ENCODE measurements around the gene OTUB2.

Gene OTUB2

GRCh38 chr14:94021416-94022157 lies 4.6 kb upstream of the OTUB2 start:
- TF ChIP-seq EZH2phosphoT487 (IDR thresholded peaks at IDR 0.05; ENCODE audit: borderline replicate concordance, low read length) (no peak), CTCF (IDR thresholded peaks at IDR 0.05; ENCODE audit: low read depth, low read length, poor library complexity, severe bottlenecking) (no peak)
- Histone ChIP-seq H3K27me3 (ENCODE audit: control insufficient read depth, low read length) (peaks cover 30% of the 10 kb centered on the region), H3F3A (ENCODE audit: control insufficient read depth, insufficient read depth) (no peaks in the 10 kb centered on the region), H3K27ac (ENCODE audit: low read depth, low read length) (no peak overlapping the region), H3K79me2 (ENCODE audit: control insufficient read depth, low read length) (no peaks in the 10 kb centered on the region), H3K36me3 (ENCODE audit: control insufficient read depth, low read length) (no peaks in the 10 kb centered on the region), H3K9me3 (ENCODE audit: control insufficient read depth, insufficient read depth, low read length) (no peaks in the 10 kb centered on the region), H3K4me3 (ENCODE audit: low read length) (no peak overlapping the region), H4K20me1 (ENCODE audit: control insufficient read depth, insufficient read depth, low read depth, low read length) (no peaks in the 10 kb centered on the region), H3K4me2 (ENCODE audit: low read length) (no peak overlapping the region), H3K9me2 (replicated peaks; ENCODE audit: control insufficient read depth, low read length) (no peaks in the 10 kb centered on the region), H3K4me1 (ENCODE audit: control insufficient read depth, low read length) (peaks cover 5% of the 10 kb centered on the region; the same call in 1 of the 2 replicates)

GRCh38 chr14:94022532-94023411 lies 3.4 kb upstream of the OTUB2 start:
- H3K27me3 ChIP-seq (ENCODE audit: control insufficient read depth, low read length) = peaks cover 25% of the 10 kb centered on the region
- H3K4me3 ChIP-seq (ENCODE audit: low read length) = no peak overlapping the region
- H3K4me1 ChIP-seq (ENCODE audit: control insufficient read depth, low read length) = peaks cover 8% of the 10 kb centered on the region; the same call in 1 of the 2 replicates
- no peaks in the 10 kb centered on the region for H3K9me3 ChIP-seq (ENCODE audit: control insufficient read depth, insufficient read depth, low read length)
- H3K9me2 ChIP-seq (replicated peaks; ENCODE audit: control insufficient read depth, low read length) = no peaks in the 10 kb centered on the region
- H4K20me1 ChIP-seq (ENCODE audit: control insufficient read depth, insufficient read depth, low read depth, low read length) = no peaks in the 10 kb centered on the region
- H3K36me3 ChIP-seq (ENCODE audit: control insufficient read depth, low read length) = no peaks in the 10 kb centered on the region
- TF ChIP-seq CTCF (IDR thresholded peaks at IDR 0.05; ENCODE audit: low read depth, low read length, poor library complexity, severe bottlenecking) = no peak
- no peak for TF ChIP-seq EZH2phosphoT487 (IDR thresholded peaks at IDR 0.05; ENCODE audit: borderline replicate concordance, low read length)
- H3K27ac ChIP-seq (ENCODE audit: low read depth, low read length) = no peak overlapping the region
- no peaks in the 10 kb centered on the region for H3F3A ChIP-seq (ENCODE audit: control insufficient read depth, insufficient read depth)
- H3K4me2 ChIP-seq (ENCODE audit: low read length) = no peak overlapping the region
- no peaks in the 10 kb centered on the region for H3K79me2 ChIP-seq (ENCODE audit: control insufficient read depth, low read length)

- H3F3A ChIP-seq (ENCODE audit: control insufficient read depth, insufficient read depth) = no peaks in the 10 kb centered on the region
- no peaks in the 10 kb centered on the region for H3K79me2 ChIP-seq (ENCODE audit: control insufficient read depth, low read length)
- no peaks in the 10 kb centered on the region for H3K9me3 ChIP-seq (ENCODE audit: control insufficient read depth, insufficient read depth, low read length)
- no peaks in the 10 kb centered on the region for H4K20me1 ChIP-seq (ENCODE audit: control insufficient read depth, insufficient read depth, low read depth, low read length)
- peaks cover 25% of the 10 kb centered on the region for H3K27me3 ChIP-seq (ENCODE audit: control insufficient read depth, low read length)
- H3K27ac ChIP-seq (ENCODE audit: low read depth, low read length) = no peak overlapping the region
- peaks cover 8% of the 10 kb centered on the region; the same call in 1 of the 2 replicates for H3K4me1 ChIP-seq (ENCODE audit: control insufficient read depth, low read length)
- H3K36me3 ChIP-seq (ENCODE audit: control insufficient read depth, low read length) = no peaks in the 10 kb centered on the region
- no peak for TF ChIP-seq EZH2phosphoT487 (IDR thresholded peaks at IDR 0.05; ENCODE audit: borderline replicate concordance, low read length)
- no peak for TF ChIP-seq CTCF (IDR thresholded peaks at IDR 0.05; ENCODE audit: low read depth, low read length, poor library complexity, severe bottlenecking)
- H3K4me2 ChIP-seq (ENCODE audit: low read length) = no peak overlapping the region
- no peak overlapping the region for H3K4me3 ChIP-seq (ENCODE audit: low read length)
- H3K9me2 ChIP-seq (replicated peaks; ENCODE audit: control insufficient read depth, low read length) = no peaks in the 10 kb centered on the region
These were observed 1.6 kb upstream of the OTUB2 start for GRCh38 chr14:94024549-94024948.
